Measurements from ENCODE around the gene YWHAB.

YWHAB gene

GRCh38 chr20:44911264-44911921, 25.9 kb downstream of the YWHAB start:
- DNase-seq (ENCODE audit: low read depth in 2 of 2, low spot score in 1 of 2) = no peak

DNA sequence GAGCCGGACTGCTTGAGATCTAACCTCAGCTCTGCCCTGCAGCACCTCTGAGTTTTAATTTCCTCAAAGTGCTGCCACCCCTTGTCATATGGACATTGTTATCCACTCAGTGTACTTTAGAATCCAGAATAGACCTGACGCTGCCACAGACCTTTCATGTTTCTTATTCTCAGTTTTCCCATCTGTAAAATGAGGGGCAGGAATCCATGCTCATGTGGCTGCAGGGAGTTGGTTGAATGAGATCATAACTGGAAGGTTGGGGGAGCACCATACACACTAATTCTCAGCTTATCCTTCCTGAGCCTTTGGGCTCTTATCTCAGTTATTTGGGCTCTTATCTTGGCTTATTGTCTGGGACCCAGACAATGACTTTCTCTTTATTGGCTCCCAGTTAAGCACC, 26.7 kb downstream of the YWHAB start:
- no peak for DNase-seq (ENCODE audit: low read depth in 2 of 2, low spot score in 1 of 2)

GRCh38 chr20:44914924-44915323, 29.4 kb downstream of the YWHAB start:
- DNase-seq (ENCODE audit: low read depth in 2 of 2, low spot score in 1 of 2) = no peak

DNA sequence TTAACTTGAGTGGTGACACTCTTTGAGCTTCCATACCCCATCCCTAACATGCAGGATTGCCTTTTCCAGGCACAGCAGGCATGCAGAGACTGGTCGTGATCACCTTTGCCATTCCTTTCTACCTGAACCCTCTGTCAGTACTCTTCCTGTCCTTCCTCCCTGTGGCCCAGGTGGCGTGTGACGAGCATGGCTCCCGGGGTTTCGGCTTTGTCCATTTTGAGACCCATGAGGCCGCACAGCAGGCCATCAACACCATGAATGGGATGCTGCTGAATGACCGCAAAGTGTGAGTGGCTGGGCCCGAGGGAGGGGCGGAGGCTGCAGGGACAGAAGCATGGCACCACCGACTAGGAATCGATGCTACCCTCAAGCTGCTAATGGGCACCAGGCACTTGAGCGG, 31.1 kb downstream of the YWHAB start:
- DNase-seq (ENCODE audit: low read depth in 2 of 2, low spot score in 1 of 2) = no peak

- DNase-seq (ENCODE audit: low read depth in 2 of 2, low spot score in 1 of 2) = no peak
Observed at GRCh38 chr20:44917399-44917798, 31.9 kb downstream of the YWHAB start.

GRCh38 chr20:44918342-44918741, 32.8 kb downstream of the YWHAB start:
- no peak for DNase-seq (ENCODE audit: low read depth in 2 of 2, low spot score in 1 of 2)

GRCh38 chr20:44918761-44919160, 33.3 kb downstream of the YWHAB start:
- DNase-seq (ENCODE audit: low read depth in 2 of 2, low spot score in 1 of 2) = no peak

DNA sequence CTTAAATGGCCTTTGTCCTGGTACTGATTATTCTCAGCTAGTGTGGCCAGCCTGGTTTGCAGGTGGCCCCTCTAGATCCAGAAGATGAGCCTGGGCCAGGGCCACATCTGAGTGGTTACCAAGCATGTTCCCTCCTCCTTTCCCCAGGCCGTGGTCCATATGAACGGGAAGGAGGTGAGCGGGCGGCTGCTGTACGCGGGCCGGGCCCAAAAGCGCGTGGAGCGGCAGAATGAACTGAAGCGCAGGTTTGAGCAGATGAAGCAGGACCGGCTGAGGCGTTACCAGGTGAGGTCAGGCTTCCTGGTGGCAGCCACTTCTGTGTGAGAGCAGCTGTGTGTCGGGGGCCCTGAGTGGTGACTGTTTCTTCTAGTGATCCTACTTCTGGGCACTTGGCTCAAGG, 35.9 kb downstream of the YWHAB start:
- DNase-seq (ENCODE audit: low read depth in 2 of 2, low spot score in 1 of 2) = no peak

DNA sequence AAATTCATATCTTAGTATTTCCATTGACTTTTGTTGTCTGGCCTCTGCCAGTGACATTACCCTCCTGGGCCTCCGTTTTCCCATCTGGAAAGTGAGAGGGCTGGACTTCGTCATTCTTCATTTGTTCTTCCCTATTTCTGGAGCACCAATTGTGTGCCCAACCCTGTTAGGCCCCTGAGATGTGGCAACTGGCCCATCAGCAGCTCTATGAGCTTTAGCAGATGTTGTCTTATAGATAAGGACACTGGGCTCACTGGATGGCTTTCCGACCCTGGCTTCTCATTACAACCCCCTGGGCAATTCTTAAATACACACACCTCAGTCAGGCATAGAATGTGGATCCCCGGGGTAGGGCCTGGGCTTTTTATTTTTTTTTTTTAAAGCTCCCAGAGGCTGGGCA, 39.0 kb downstream of the YWHAB start:
- DNase-seq (ENCODE audit: low read depth in 2 of 2, low spot score in 1 of 2) = no peak

- no peak for DNase-seq (ENCODE audit: low read depth in 2 of 2, low spot score in 1 of 2)
Observed at GRCh38 chr20:44928595-44928994, 43.1 kb downstream of the YWHAB start.

GRCh38 chr20:44930517-44931168, 45.1 kb downstream of the YWHAB start:
- no peak for DNase-seq (ENCODE audit: low read depth in 2 of 2, low spot score in 1 of 2)

DNA sequence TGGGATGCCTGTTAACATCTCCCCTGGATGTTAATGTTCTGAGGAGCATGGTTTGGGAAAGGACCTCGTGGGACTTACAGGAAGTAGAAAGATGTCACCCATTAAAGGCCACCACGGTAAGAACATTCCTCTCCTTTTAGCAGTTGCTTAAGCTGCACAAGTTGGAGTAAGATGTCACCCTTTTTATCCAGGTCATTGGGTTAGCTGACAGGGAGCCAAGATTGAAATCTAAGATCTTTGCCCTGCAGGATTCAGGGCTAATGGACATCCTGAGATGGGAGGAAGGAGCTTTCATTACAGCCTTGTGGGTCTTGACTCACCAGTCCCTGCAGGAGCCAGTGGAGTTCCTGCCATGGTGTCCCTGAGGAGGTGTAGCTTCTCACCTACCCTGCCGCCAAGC, 46.4 kb downstream of the YWHAB start:
- no peak for DNase-seq (ENCODE audit: low read depth in 2 of 2, low spot score in 1 of 2)

GRCh38 chr20:44932916-44933315, 47.4 kb downstream of the YWHAB start:
- no peak for DNase-seq (ENCODE audit: low read depth in 2 of 2, low spot score in 1 of 2)

- no peak for DNase-seq (ENCODE audit: low read depth in 2 of 2, low spot score in 1 of 2)
Observed at GRCh38 chr20:44936510-44936909, 51.0 kb downstream of the YWHAB start.

DNA sequence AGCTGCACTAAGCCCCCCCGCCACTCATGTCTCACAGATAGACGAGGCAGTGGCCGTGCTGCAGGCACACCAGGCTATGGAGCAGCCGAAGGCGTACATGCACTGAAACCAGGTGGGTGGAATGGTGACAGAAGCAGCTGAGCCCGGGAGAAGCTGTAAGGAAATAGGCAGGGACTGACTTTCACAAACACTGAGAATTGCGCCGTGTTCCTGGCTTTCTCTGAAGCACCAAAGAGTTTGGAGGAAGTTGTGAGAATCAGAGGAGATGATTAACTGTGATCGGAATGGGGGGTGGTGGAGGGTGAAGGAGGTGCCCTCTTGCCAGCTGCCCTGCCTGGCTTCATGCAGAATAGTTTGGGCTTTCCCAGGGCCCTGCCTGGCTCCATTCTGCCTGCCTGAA, 53.1 kb downstream of the YWHAB start:
- no peak for DNase-seq (ENCODE audit: low read depth in 2 of 2, low spot score in 1 of 2)

DNA sequence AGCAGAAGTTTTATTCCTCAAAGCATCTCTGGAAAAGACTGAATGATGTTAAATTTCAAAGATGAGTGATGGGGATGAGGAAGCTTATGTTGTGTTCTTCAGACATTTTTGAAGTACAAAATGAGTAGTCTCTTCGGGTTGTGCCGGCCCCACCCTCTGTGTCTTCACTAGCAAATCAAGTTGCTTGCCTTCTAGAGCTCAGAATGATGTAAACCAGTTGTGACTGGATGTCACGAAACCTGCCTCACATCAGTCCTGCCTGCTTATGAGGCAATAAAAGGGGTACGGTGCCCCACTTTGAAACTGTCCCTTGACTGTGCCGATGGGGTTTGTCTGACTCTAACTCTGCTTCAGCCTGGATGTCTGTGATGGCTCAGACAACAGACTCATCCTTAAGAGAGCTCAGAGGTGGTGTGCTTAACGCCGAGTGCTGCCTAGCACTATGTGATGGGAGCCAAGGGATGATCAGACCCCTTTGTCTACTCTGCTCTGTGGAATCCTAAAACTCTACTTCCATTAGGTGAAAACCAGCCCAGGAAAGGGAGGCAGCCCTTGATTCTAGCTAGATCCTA, 55.7 kb downstream of the YWHAB start:
- no peak for DNase-seq (ENCODE audit: low read depth in 2 of 2, low spot score in 1 of 2)

DNA sequence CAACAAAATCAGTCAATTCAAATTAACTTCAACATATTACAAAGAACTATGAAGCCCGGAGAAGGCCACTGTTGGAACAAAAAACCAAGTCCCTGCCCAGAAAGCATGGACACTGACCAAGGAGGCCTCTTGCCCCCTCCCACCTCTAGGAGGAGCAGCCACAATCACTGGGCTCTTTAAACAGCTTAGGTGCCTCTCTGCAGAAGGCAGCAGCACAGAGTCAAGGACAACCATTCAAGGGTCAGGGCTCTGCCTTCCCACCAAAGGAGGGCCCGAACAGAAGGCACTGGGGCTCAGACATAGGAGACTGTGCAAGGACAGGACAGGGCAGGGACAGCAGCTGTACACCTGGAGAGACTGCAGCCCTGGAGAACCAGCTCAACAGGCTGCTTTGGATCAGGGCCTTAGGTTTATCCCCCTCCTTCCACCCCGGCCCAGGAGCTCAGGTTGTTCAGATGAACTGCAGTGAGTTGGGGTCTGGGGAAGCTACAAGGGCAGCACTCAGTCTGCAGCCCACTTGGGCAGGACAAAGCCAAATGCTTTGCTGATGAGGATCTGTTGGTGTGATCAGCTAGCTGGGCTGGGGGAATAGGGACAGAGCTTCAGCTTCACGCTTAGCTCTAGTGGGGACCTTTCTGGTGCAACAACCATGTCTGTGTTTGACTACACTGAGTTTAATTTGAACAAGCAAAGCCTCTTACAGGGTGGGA, 56.9 kb downstream of the YWHAB start:
- DNase-seq (ENCODE audit: low read depth in 2 of 2, low spot score in 1 of 2) = no peak

- no peak for DNase-seq (ENCODE audit: low read depth in 2 of 2, low spot score in 1 of 2)
Observed at GRCh38 chr20:44943828-44944227, 58.3 kb downstream of the YWHAB start.

- no peak for DNase-seq (ENCODE audit: low read depth in 2 of 2, low spot score in 1 of 2)
Observed at GRCh38 chr20:44945261-44945660, 59.8 kb downstream of the YWHAB start.

- no peak for DNase-seq (ENCODE audit: low read depth in 2 of 2, low spot score in 1 of 2)
Observed at GRCh38 chr20:44946271-44946852, 60.9 kb downstream of the YWHAB start.

DNA sequence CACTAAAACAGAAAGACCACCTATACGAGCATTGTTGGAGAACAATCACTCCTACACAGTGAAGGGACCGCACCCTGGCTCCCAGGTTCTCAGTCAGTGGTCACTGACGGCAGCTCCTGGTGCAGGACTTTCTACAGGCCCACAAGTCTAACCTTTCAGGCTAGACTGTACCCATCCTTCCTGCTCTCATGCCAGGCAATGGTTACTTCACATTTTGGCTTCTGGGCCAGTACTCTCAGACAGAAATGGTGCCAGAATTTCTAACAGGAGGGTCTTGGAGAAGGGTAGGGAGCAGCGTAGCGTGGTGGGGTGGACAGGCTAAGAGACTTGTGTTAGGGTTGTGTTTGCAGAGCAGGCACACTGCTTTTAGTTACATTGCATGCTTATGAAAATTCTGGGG, 62.6 kb downstream of the YWHAB start:
- DNase-seq (ENCODE audit: low read depth in 2 of 2, low spot score in 1 of 2) = no peak

GRCh38 chr20:44948513-44948912, 63.0 kb downstream of the YWHAB start:
- no peak for DNase-seq (ENCODE audit: low read depth in 2 of 2, low spot score in 1 of 2)
